Measurements from ENCODE around the gene UQCRFS1.

- TF ChIP-seq POLR2AphosphoS5 (IDR thresholded peaks at IDR 0.05; ENCODE audit: insufficient read depth in 1 of 2, low read depth in 1 of 2) (no peak), CTCF (IDR thresholded peaks at IDR 0.05) (no peak)
These were observed 18.3 kb downstream of the UQCRFS1 start for GRCh38 chr19:29194658-29195057.

Measured in vagina (tissue), 2 donors.